ENCODE measurements around the gene AGPAT3. TPM values are rescaled to one million over a fixed set of nuclear protein-coding genes. Genes with fewer than 3 reads are reported as not detected.

The AGPAT3 gene
- total and polyA plus RNA-seq, 10 of the 15 experiments (the other 5 are each of a cell fraction or from before 2014, with no cell fraction given), result 1.2 to 110 (median 30.8) TPM

DNA sequence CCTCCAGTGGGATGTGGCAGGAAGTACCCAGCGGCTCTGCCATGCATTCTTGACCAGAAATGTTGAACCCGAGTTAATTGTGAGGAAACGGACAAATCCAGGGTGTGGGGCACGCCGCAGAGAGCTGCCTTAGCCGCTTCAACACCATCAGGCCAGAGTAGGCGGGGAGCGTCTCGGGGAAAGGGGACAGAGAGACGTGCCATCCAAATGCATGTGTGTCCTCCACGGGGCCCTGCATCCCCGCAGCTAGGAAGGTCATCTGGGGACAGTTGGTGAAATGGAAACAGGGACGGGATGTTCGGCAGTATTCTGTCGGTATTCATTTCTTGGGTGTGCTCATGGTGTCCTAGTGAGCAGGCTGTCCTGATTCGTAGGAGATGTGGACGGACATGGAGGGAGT, 88.0 kb downstream of the AGPAT3 start (continued):
- TF ChIP-seq, protein P1, sequence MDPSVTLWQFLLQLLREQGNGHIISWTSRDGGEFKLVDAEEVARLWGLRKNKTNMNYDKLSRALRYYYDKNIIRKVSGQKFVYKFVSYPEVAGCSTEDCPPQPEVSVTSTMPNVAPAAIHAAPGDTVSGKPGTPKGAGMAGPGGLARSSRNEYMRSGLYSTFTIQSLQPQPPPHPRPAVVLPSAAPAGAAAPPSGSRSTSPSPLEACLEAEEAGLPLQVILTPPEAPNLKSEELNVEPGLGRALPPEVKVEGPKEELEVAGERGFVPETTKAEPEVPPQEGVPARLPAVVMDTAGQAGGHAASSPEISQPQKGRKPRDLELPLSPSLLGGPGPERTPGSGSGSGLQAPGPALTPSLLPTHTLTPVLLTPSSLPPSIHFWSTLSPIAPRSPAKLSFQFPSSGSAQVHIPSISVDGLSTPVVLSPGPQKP (IDR thresholded peaks at IDR 0.05; ENCODE audit: low read depth, low read length), result no peak
- no peak for TF ChIP-seq IRF4 (IDR thresholded peaks at IDR 0.05; ENCODE audit: low read depth, low read length)
- no peak for TF ChIP-seq KLF5 (IDR thresholded peaks at IDR 0.05; ENCODE audit: partially characterized antibody)
- no peak for TF ChIP-seq ZNF217 (IDR thresholded peaks at IDR 0.05)
- no peak for TF ChIP-seq STAT3 (IDR thresholded peaks at IDR 0.05; ENCODE audit: low read depth, low read length)
- TF ChIP-seq, protein P2, sequence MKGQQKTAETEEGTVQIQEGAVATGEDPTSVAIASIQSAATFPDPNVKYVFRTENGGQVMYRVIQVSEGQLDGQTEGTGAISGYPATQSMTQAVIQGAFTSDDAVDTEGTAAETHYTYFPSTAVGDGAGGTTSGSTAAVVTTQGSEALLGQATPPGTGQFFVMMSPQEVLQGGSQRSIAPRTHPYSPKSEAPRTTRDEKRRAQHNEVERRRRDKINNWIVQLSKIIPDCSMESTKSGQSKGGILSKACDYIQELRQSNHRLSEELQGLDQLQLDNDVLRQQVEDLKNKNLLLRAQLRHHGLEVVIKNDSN (IDR thresholded peaks at IDR 0.05; ENCODE audit: borderline replicate concordance, extremely low read length, insufficient read depth, low read depth, low read length), result no peak
- no peak for TF ChIP-seq SMAD1 (IDR thresholded peaks at IDR 0.05; ENCODE audit: low read depth, partially characterized antibody)
- TF ChIP-seq NRF1 (conservative IDR thresholded peaks at IDR 0.05; ENCODE audit: low read depth, low read length), result no peak
- no peak for TF ChIP-seq HCFC1 (IDR thresholded peaks at IDR 0.05; ENCODE audit: low read length)
- TF ChIP-seq EED (IDR thresholded peaks at IDR 0.05; ENCODE audit: low read depth), result no peak

DNA sequence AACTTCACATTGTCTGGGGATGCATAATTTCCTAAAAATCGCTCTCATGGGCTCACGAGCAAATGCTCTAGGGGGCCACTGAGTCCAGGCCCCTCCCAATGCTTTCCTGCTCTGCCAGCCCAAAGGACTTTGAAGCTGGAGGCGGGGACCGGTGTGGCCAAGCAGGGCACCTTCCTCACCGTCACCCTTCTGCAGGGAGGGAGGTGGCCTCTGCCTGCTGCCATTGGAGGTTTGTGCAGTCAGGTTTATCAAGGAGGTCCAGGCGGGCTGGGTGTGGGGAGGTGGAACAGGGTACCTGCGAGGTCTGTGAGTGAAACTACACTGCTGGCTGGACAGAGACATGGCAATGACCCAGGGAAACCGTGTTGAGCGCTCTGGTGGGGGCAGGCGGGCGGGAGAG, 89.0 kb downstream of the AGPAT3 start:
- no peak for FAIRE-seq
- RAD21 ChIA-PET (ENCODE audit: unreplicated experiment), result no interaction called here
- peaks cover 14% of the 10 kb centered on the region for H3K79me2 ChIP-seq (ENCODE audit: control insufficient read depth, insufficient read depth, low read length)
- H3K4me3 ChIP-seq, result no peak overlapping the region
- SMC1A ChIA-PET (ENCODE audit: uncharacterized antibody, unreplicated experiment), result interaction anchor here (1.2 kb wide), 1 partner anchor 92 kb away, joined by 5 read pairs; no protein-coding TSS in a partner anchor
- no peak for ATAC-seq
- POLR2A ChIA-PET, result interaction anchor here (1.0 kb wide), 1 partner anchor 53 kb away, joined by 5 read pairs; no protein-coding TSS in a partner anchor
- intact Hi-C loops (cut with micrococcal nuclease; ENCODE audit: unreplicated experiment) (no loop called here), in situ Hi-C loops (cut with MboI) (no loop called here)
- H3K27me3 ChIP-seq (replicated peaks in 1 of 2; ENCODE audit: control insufficient read depth in 2 of 2, insufficient read depth in 2 of 2, low read length in 1 of 2), result no peaks in the 10 kb centered on the region
- WGBS (ENCODE audit: insufficient coverage, insufficient replicate concordance, low lambda C conversion rate, missing lambda C conversion rate), result 90% methylated on average over 11 of the region's 11 CpGs
- H3K36me3 ChIP-seq (ENCODE audit: control insufficient read depth in 2 of 2, insufficient read depth in 2 of 2, low read length in 1 of 2), result peaks cover 3 to 15% of the 10 kb centered on the region in 2 experiments; a peak in 3 of 4 replicates
- no peak overlapping the region for H3K4me2 ChIP-seq (ENCODE audit: control insufficient read depth, insufficient read depth)
- H4K20me1 ChIP-seq (ENCODE audit: control insufficient read depth, insufficient read depth), result no peaks in the 10 kb centered on the region
- H3K9ac ChIP-seq (ENCODE audit: control insufficient read depth, insufficient read depth, low read length), result no peak overlapping the region
- H3K27ac ChIP-seq (ENCODE audit: control insufficient read depth, insufficient read depth), result no peak overlapping the region
- CTCF ChIA-PET, result interaction anchor here (0.6 to 1.4 kb wide), 2 partner anchors 15 to 61 kb away, joined by 5 read pairs; no protein-coding TSS in a partner anchor
- no peak overlapping the region for H2AFZ ChIP-seq (ENCODE audit: control insufficient read depth, low read depth, low read length)
- H3K4me1 ChIP-seq (ENCODE audit: control insufficient read depth, insufficient read depth, low read length), result peaks cover 38% of the 10 kb centered on the region
- peaks cover 5% of the 10 kb centered on the region; the same call in 2 of the 3 replicates for H3K9me3 ChIP-seq (replicated peaks; ENCODE audit: control insufficient read depth, insufficient read depth, low read length)
- no TSS peak for BruUV-seq (replicated peaks)
- DNase-seq (ENCODE audit: low read depth, low spot score), result no peak
- TF ChIP-seq GATAD2B (conservative IDR thresholded peaks at IDR 0.05; ENCODE audit: low read depth) (no peak), NBN (IDR thresholded peaks at IDR 0.05) (no peak), RBBP5 (conservative IDR thresholded peaks at IDR 0.05) (no peak), JUND (IDR thresholded peaks at IDR 0.05; ENCODE audit: low read depth, low read length) (no peak), SREBF1 (IDR thresholded peaks at IDR 0.05; ENCODE audit: low read length) (no peak), NRF1 (conservative IDR thresholded peaks at IDR 0.05; ENCODE audit: low read depth, low read length) (no peak), CREM (IDR thresholded peaks at IDR 0.05; ENCODE audit: low read depth) (no peak), PAX8 (IDR thresholded peaks at IDR 0.05) (no peak), PAX5 (IDR thresholded peaks at IDR 0.05; ENCODE audit: borderline replicate concordance, low read depth, low read length) (no peak)
- TF ChIP-seq, protein P3, sequence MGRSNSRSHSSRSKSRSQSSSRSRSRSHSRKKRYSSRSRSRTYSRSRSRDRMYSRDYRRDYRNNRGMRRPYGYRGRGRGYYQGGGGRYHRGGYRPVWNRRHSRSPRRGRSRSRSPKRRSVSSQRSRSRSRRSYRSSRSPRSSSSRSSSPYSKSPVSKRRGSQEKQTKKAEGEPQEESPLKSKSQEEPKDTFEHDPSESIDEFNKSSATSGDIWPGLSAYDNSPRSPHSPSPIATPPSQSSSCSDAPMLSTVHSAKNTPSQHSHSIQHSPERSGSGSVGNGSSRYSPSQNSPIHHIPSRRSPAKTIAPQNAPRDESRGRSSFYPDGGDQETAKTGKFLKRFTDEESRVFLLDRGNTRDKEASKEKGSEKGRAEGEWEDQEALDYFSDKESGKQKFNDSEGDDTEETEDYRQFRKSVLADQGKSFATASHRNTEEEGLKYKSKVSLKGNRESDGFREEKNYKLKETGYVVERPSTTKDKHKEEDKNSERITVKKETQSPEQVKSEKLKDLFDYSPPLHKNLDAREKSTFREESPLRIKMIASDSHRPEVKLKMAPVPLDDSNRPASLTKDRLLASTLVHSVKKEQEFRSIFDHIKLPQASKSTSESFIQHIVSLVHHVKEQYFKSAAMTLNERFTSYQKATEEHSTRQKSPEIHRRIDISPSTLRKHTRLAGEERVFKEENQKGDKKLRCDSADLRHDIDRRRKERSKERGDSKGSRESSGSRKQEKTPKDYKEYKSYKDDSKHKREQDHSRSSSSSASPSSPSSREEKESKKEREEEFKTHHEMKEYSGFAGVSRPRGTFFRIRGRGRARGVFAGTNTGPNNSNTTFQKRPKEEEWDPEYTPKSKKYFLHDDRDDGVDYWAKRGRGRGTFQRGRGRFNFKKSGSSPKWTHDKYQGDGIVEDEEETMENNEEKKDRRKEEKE (IDR thresholded peaks at IDR 0.05), result no peak
- TF ChIP-seq, protein P4, sequence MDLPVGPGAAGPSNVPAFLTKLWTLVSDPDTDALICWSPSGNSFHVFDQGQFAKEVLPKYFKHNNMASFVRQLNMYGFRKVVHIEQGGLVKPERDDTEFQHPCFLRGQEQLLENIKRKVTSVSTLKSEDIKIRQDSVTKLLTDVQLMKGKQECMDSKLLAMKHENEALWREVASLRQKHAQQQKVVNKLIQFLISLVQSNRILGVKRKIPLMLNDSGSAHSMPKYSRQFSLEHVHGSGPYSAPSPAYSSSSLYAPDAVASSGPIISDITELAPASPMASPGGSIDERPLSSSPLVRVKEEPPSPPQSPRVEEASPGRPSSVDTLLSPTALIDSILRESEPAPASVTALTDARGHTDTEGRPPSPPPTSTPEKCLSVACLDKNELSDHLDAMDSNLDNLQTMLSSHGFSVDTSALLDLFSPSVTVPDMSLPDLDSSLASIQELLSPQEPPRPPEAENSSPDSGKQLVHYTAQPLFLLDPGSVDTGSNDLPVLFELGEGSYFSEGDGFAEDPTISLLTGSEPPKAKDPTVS (IDR thresholded peaks at IDR 0.05; ENCODE audit: low read depth, low read length), result no peak
